SH-SY5Y (cell line): ENCODE measurements around the gene SPACA7.

Experiments
- GATA2 ChIP-seq: IDR thresholded peaks from 2 replicates; pipeline ENCODE4 v1.6.1; 2011; ENCODE audit warnings: mild to moderate bottlenecking, low read depth, low read length
- GATA3 ChIP-seq: IDR thresholded peaks from 2 replicates; pipeline ENCODE4 v1.6.1; 2011; ENCODE audit warnings: low read depth, mild to moderate bottlenecking, low read length, moderate library complexity

GRCh38 chr13:112328936-112329335, 47.2 kb upstream of the SPACA7 start:
- TF ChIP-seq GATA2 (no peak), GATA3 (no peak)
